Caco-2 (cell line): ENCODE results near the gene IL17C. TPM values are rescaled to one million over a fixed set of nuclear protein-coding genes. Genes with fewer than 3 reads are reported as not detected.

ENCODE experiments used
- BruUV-seq: library from RNA; stranded (reverse); fragments of 400-500 nt; replicated peaks from 2 replicates; lab custom pipeline; 2021; lab: Mats Ljungman, UMichigan
- CTCF ChIA-PET: fragments of 300-600 bp; sonication (Branson Sonifier 250); formaldehyde crosslinking; loops from one replicate; lab custom pipeline; 2022; ENCODE audit warnings: antibody characterized with exemption; lab: Charles Lee
- POLR2A ChIA-PET: fragments of 300-600 bp; sonication (Branson Sonifier 250); formaldehyde crosslinking; loops from one replicate; lab custom pipeline; 2022; ENCODE audit warnings: antibody characterized with exemption; lab: Charles Lee
- DNase-seq, 2 experiments: peaks; one replicate each; pipeline versions ENCODE4 v3.0.0 to v3.0.0-alpha.2; 2020 to 2022
- H3K27me3 ChIP-seq: replicated peaks from 2 replicates; pipeline ENCODE4 v1.6.0; 2011; ENCODE audit warnings: low read length; ENCODE audit not compliant: control insufficient read depth, insufficient read depth
- H3K36me3 ChIP-seq: 2 replicates; pipeline ENCODE4 v1.5.1; 2011; ENCODE audit warnings: low read length; ENCODE audit not compliant: control insufficient read depth, insufficient read depth
- H3K4me1 ChIP-seq: fragments of 250-450 bp; sonication (Bioruptor Pico); 2 replicates; pipeline ENCODE4 v1.5.1; 2020; ENCODE audit warnings: mild to moderate bottlenecking
- H3K4me3 ChIP-seq: 2 replicates; pipeline ENCODE4 v1.5.1; 2011; ENCODE audit warnings: low read depth, mild to moderate bottlenecking, control low read depth, low read length
- H3K9me3 ChIP-seq: fragments of 250-450 bp; sonication (Bioruptor Pico); 2 replicates; pipeline ENCODE4 v1.5.1; 2020; ENCODE audit warnings: mild to moderate bottlenecking, moderate library complexity
- H3K27ac Mint-ChIP-seq: one replicate; pipeline ENCODE4 v1.8.0; 2022; ENCODE audit warnings: mixed read lengths; ENCODE audit not compliant: unreplicated experiment
- H3K27me3 Mint-ChIP-seq: one replicate; pipeline ENCODE4 v1.8.0; 2022; ENCODE audit warnings: mixed read lengths; ENCODE audit not compliant: insufficient read depth, unreplicated experiment
- H3K36me3 Mint-ChIP-seq: one replicate; pipeline ENCODE4 v1.8.0; 2022; ENCODE audit warnings: mild to moderate bottlenecking, mixed read lengths; ENCODE audit not compliant: insufficient read depth, unreplicated experiment
- H3K4me1 Mint-ChIP-seq: one replicate; pipeline ENCODE4 v1.8.0; 2022; ENCODE audit warnings: low read depth, mixed read lengths; ENCODE audit not compliant: unreplicated experiment
- H3K4me3 Mint-ChIP-seq: one replicate; pipeline ENCODE4 v1.8.0; 2022; ENCODE audit warnings: mild to moderate bottlenecking, moderate library complexity, mixed read lengths; ENCODE audit not compliant: unreplicated experiment
- H3K9me3 Mint-ChIP-seq: one replicate; pipeline ENCODE4 v1.8.0; 2022; ENCODE audit warnings: mixed read lengths; ENCODE audit not compliant: unreplicated experiment
- intact Hi-C: fragments of 100-400 bp; cut with micrococcal nuclease; formaldehyde crosslinking; loops from one replicate; pipeline ENCODE4 v1.10.0; 2022; ENCODE audit not compliant: unreplicated experiment
- total RNA-seq: library from RNA; stranded (reverse); gene quantifications from 2 replicates; pipeline ENCODE4 v1.2.3, GENCODE V29; 2022
- TF ChIP-seq, protein P1 (sequence below), 2 experiments: fragments of 200-600 bp in 1 of 2; IDR thresholded peaks; 1 replicate in 1 of 2; 2 replicates in 1 of 2; pipeline versions ENCODE4 v1.5.1 to v1.8.0; 2011 to 2022; ENCODE audit warnings: antibody characterized with exemption in 1 of 2, control low read depth in 1 of 2, inconsistent platforms in 1 of 2, low read depth in 1 of 2, low read length in 1 of 2, mild to moderate bottlenecking in 1 of 2, moderate library complexity in 1 of 2; ENCODE audit not compliant: insufficient read depth in 1 of 2, severe bottlenecking in 1 of 2, unreplicated experiment in 1 of 2

IL17C gene
- total RNA-seq, 1 experiment from 2014 or later = not detected

DNA sequence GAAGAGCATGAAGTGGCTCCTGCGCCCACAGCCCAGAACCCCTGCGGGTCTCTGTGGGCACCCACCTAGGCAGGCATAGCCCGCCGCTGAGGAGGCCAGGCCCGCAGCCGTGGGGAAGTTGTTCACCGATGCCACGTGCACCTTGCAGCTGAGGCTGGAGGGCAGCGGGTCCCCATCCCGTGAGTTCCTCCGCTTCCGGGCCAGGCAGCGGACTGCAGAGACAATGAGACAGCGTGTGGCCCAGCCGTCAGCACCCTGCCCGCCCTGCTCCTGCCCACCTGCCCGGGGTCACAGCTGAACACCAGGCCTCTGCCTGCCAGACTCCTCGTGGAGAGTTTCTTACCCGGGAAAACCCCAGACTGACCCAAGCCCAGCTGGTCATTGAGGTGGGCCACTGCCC, 19.0 kb downstream of the IL17C start:
- TF ChIP-seq, protein P1, sequence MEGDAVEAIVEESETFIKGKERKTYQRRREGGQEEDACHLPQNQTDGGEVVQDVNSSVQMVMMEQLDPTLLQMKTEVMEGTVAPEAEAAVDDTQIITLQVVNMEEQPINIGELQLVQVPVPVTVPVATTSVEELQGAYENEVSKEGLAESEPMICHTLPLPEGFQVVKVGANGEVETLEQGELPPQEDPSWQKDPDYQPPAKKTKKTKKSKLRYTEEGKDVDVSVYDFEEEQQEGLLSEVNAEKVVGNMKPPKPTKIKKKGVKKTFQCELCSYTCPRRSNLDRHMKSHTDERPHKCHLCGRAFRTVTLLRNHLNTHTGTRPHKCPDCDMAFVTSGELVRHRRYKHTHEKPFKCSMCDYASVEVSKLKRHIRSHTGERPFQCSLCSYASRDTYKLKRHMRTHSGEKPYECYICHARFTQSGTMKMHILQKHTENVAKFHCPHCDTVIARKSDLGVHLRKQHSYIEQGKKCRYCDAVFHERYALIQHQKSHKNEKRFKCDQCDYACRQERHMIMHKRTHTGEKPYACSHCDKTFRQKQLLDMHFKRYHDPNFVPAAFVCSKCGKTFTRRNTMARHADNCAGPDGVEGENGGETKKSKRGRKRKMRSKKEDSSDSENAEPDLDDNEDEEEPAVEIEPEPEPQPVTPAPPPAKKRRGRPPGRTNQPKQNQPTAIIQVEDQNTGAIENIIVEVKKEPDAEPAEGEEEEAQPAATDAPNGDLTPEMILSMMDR (IDR thresholded peaks at IDR 0.05; ENCODE audit: insufficient read depth in 1 of 2, low read depth in 1 of 2, low read length in 1 of 2, severe bottlenecking in 1 of 2, unreplicated experiment in 1 of 2) = no peak
- ChIA-PET CTCF (no interaction called here), POLR2A (no interaction called here)
- Histone ChIP-seq H3K27me3 (no peaks in the 10 kb centered on the region), H3K4me1 (peaks cover 11% of the 10 kb centered on the region), H3K9me3 (no peaks in the 10 kb centered on the region), H3K36me3 (peaks cover 4% of the 10 kb centered on the region), H3K4me3 (no peak overlapping the region)
- BruUV-seq = no TSS peak
- Mint-ChIP-seq H3K9me3 (no peaks in the 10 kb centered on the region), H3K27ac (no peak overlapping the region), H3K27me3 (no peaks in the 10 kb centered on the region), H3K36me3 (peaks cover 35% of the 10 kb centered on the region), H3K4me3 (no peak overlapping the region), H3K4me1 (peaks cover 5% of the 10 kb centered on the region)
- DNase-seq = no peak
- intact Hi-C loops = no loop called here

DNA sequence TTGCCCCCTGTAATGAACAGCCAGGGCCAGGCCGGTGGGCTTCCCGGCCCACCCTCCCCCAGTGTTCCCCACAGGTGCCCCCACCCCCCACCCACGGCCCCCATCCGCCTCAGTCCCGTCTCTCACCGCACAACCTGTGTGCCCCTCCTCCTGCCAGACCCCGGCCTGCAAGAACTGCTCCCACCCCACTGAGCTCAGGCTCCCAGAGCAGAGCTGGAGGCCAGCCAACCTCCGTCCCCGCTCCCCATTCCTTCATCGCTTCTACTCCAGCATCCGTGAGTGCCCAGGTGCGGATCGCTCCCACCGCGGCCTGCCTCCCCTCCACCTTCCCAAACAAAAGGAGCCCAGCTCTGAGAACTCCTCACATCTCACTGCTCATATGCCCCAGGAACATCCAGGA, 20.3 kb downstream of the IL17C start:
- Histone ChIP-seq H3K4me1 (peaks cover 11% of the 10 kb centered on the region), H3K4me3 (no peak overlapping the region), H3K36me3 (peaks cover 4% of the 10 kb centered on the region), H3K9me3 (no peaks in the 10 kb centered on the region), H3K27me3 (no peaks in the 10 kb centered on the region)
- no peaks in the 10 kb centered on the region for H3K27me3 Mint-ChIP-seq
- TF ChIP-seq, protein P1 (IDR thresholded peaks at IDR 0.05; ENCODE audit: insufficient read depth in 1 of 2, low read depth in 1 of 2, low read length in 1 of 2, severe bottlenecking in 1 of 2, unreplicated experiment in 1 of 2) = no peak
- H3K4me1 Mint-ChIP-seq = peaks cover 5% of the 10 kb centered on the region
- CTCF ChIA-PET = no interaction called here
- no peaks in the 10 kb centered on the region for H3K9me3 Mint-ChIP-seq
- no peak overlapping the region for H3K4me3 Mint-ChIP-seq
- no peak overlapping the region for H3K27ac Mint-ChIP-seq
- no peak for DNase-seq
- intact Hi-C loops = no loop called here
- no TSS peak for BruUV-seq
- POLR2A ChIA-PET = no interaction called here
- H3K36me3 Mint-ChIP-seq = peaks cover 35% of the 10 kb centered on the region

DNA sequence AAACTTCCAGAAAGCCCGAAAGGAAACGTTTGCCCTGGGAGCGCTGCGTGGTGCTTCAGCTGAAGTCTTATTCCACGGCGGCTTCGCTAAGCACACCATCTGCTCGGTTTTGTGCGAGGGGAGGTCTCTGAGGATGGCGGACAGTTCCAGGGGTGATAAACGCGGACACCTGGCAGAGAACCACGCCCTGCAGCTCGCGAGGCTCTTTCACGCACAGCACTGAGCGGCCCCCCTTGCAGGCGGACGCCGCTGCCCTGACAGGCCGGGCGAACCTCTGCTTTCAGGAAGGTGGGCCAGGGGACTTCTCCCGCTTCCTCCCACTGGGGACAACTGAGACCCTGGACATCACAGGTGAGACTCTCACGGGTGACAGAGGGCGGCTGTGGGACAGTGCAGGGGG, 20.8 kb downstream of the IL17C start:
- H3K36me3 Mint-ChIP-seq = peaks cover 30% of the 10 kb centered on the region

More for the DNA sequence above, 20.8 kb downstream of the IL17C start:
- H3K4me1 Mint-ChIP-seq = peaks cover 5% of the 10 kb centered on the region
- TF ChIP-seq, protein P1 (IDR thresholded peaks at IDR 0.05; ENCODE audit: insufficient read depth in 1 of 2, low read depth in 1 of 2, low read length in 1 of 2, severe bottlenecking in 1 of 2, unreplicated experiment in 1 of 2) = no peak
- H3K9me3 ChIP-seq = no peaks in the 10 kb centered on the region
- H3K36me3 ChIP-seq = peaks cover 4% of the 10 kb centered on the region
- POLR2A ChIA-PET = no interaction called here
- no peaks in the 10 kb centered on the region for H3K27me3 Mint-ChIP-seq
- peaks cover 11% of the 10 kb centered on the region for H3K4me1 ChIP-seq
- BruUV-seq = no TSS peak
- no peak overlapping the region for H3K4me3 ChIP-seq
- no peak overlapping the region for H3K27ac Mint-ChIP-seq
- CTCF ChIA-PET = no interaction called here
- no peaks in the 10 kb centered on the region for H3K9me3 Mint-ChIP-seq
- H3K4me3 Mint-ChIP-seq = no peak overlapping the region
- no peak for DNase-seq
- intact Hi-C loops = no loop called here
- H3K27me3 ChIP-seq = no peaks in the 10 kb centered on the region
